DMS79 treated with DMSO at 0.1 percent for 48 hours (cell line): ENCODE measurements around the gene IL10RA.

ENCODE experiments used
- DNase-seq: peaks from one replicate; lab custom pipeline; 2025; lab: John Stamatoyannopoulos, UW

The IL10RA gene

DNA sequence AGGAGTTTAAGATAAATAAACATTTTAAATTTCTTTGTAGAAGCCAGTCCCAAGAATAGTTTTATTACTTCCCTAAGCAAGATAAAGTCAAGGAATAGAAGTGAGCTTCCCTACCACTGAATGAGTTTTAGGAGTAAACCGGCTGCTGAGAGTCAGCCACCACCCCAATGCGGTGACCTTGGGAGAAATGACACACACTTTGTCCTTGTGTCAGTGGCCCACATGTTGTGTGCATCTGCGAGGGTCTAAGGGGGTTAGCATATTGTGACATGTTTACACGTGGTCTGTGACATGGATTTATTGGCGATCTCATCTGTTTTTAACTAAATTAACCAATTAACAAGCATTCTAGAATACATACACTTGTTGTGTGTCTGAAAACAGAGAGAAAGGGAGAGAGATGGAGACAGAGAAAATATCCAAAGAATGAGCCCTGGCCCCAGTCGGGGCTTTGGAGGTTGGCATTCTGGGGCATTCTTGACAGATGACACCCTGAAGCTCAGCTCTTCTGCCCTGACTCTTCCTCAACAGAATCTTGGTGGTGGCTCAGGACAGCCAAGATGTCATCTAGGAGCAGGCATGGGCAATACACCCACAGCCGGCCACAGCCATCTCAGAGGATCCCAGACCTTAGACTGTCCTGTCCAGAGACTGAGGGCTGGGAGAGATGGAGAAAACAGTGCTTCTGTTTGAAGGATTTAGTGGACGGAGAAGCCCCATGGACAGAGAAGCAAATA, 60.9 kb downstream of the IL10RA start:
- DNase-seq = no peak

GRCh38 chr11:118047749-118048148, 61.6 kb downstream of the IL10RA start:
- peak; percentile 18 for DNase-seq

DNA sequence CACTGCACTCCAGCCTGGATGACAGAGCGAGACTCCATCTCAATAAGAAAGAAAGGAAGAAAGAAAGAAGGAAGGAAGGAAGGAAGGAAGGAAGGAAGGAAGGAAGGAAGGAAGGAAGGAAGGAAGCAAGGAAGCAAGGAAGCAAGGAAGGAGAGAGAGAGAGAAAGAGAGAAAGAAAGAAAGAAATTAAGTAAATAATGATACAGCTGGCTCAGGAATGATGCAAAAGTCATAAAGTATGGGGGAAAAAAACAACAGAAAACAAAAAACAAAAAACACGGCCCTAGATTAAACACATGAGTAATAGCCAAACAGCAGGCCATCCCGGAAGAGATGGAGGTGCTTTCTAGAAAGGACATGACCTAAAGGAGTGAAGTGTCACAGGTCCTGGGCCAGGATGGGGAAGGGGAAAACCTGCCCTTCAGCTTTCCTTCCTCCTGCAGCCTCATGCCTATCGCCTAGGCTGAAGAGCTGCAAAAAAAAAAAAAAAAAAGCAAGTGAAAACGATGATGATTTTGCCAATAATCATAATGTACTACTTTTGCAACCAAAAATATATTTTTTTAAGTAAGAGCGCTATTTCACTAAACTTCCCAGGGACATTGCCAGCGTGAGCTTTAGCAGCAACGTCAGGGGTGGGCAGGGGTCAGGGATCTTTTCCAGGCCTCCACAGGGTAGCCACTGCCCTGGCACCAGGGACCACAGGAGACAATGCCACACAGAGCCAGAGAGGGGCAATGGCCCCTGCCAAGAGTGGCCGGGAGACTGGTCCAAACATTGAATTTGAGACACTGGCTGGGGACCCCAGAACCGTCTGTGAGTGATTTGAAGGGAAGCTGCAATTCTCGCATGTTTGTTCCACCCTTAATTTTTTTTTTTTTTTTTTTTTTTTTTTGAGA, 62.5 kb downstream of the IL10RA start:
- no peak for DNase-seq

- no peak for DNase-seq
Observed at GRCh38 chr11:118049771-118050170, 63.6 kb downstream of the IL10RA start.

GRCh38 chr11:118050208-118050891, 64.2 kb downstream of the IL10RA start:
- DNase-seq = no peak
